ENCODE data around the gene NMB. TPM values are rescaled to one million over a fixed set of nuclear protein-coding genes. Genes with fewer than 3 reads are reported as not detected.

Gene NMB
- total and polyA plus RNA-seq, 2 experiments from 2014 or later, result 7.7 to 8.2 TPM

DNA sequence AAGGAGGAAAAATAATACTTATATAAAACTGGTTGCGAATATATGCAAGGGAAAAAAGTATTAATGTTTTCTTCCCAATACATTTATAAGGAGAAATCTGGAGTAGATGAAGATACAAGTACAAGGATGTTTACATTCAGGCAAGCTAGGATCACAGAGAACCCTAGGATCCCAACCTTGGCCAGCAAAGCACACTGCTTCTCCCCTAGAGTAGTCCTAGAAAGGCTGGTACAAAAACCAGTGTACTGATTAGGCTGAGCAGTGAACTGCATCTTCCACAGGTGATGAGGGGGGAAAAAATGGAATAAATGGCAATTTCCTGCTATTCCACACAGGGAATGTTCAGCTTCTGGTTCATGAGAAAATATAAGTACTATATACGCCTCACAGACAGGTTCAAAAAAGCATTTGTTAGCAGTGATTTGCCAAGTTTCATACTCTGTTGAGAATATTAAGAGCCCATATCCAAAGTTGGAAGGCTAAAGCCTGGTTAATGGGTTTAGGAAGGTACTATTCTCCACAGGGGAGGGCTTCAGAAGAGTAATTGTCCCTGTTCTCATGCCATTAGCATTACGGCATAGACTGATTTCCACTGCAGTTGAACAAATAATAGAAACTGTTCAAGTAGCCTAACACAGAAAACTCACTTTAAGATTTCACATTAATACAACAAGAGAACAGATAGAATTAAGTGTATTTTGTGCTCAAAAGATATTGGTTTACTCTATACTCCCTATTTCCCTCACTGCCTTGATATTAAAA is 10.4 kb upstream of the NMB start:
- WGBS, 2 experiments (ENCODE audit: low coverage in 1 of 2, low lambda C conversion rate in 2 of 2, missing lambda C conversion rate in 2 of 2), result 85% methylated on average over 3 of the region's 3 CpGs
- Histone ChIP-seq H3K36me3 (ENCODE audit: low read depth) (peaks cover 25% of the 10 kb centered on the region), H2AFZ (no peak overlapping the region), H3K4me3 (no peak overlapping the region), H3K4me1 (ENCODE audit: insufficient read depth) (peaks cover 46% of the 10 kb centered on the region), H4K20me1 (ENCODE audit: insufficient read depth) (no peaks in the 10 kb centered on the region), H3K9me2 (ENCODE audit: insufficient read depth) (no peaks in the 10 kb centered on the region), H3K27me3 (replicated peaks; ENCODE audit: insufficient read depth) (no peaks in the 10 kb centered on the region), H3K4me2 (ENCODE audit: unreplicated experiment) (peak overlapping the region; percentile 19), H3K9ac (peak overlapping the region; percentile 15; the same call in 1 of the 2 replicates), H3K79me2 (ENCODE audit: insufficient read depth) (peaks cover 35% of the 10 kb centered on the region), H3K27ac (peak overlapping the region; percentile 88), H3F3A (ENCODE audit: insufficient read depth) (peaks cover 37% of the 10 kb centered on the region), H3K9me3 (ENCODE audit: low read depth) (no peaks in the 10 kb centered on the region)
- in situ Hi-C loops (cut with MboI), result no loop called here
- no peak for TF ChIP-seq EZH2 (IDR thresholded peaks at IDR 0.05; ENCODE audit: insufficient read depth, poor library complexity, severe bottlenecking)
- TF ChIP-seq EZH2phosphoT487 (IDR thresholded peaks at IDR 0.05; ENCODE audit: insufficient read depth, low read depth), result no peak
- DNase-seq, result no peak

DNA sequence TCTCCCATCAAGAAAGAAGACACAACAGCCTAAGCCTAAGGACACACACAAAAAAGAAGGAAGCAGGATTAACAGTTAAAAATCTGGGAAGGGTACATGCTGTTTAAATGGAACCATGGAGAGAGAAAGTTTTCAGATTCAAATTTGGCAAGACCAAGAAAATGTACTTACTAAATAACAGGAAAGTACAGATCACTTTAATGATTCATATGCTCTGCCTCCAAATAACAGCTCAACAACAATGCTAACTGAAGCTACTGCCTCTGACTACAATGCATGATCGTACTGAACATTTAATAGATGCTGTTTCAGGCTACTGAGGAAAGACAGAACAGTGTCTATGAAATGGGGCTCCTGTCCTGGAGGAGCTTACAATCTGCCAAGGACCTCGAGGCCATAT is 8.4 kb upstream of the NMB start:
- WGBS, 2 experiments (ENCODE audit: low coverage in 1 of 2, low lambda C conversion rate in 2 of 2, missing lambda C conversion rate in 2 of 2), result 84 to 91% methylated on average over 2 of the region's 2 CpGs
- in situ Hi-C loops (cut with MboI), result no loop called here

DNA sequence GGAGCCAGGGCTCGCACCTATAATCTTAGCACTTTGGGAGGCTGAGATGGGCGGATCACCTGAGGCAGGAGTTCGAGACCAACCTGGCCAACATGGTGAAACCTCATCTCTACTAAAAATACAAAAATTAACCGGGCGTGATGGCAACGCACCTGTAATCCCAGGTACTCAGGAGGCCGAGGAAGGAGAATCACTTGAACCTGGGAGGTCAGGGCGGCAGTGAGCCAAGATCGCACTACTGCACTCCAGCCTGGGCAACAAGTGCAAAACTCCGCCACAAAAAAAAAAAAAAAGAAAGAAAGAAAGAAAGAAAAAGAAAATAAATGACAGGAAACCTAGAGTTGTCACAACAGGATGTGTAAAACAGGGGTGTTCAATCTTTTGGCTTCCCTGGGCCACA is 3.0 kb upstream of the NMB start:
- H3F3A ChIP-seq (ENCODE audit: insufficient read depth), result peaks cover 27% of the 10 kb centered on the region
- in situ Hi-C loops (cut with MboI), result no loop called here

More for the DNA sequence above, 8.4 kb upstream of the NMB start:
- Histone ChIP-seq H3F3A (ENCODE audit: insufficient read depth) (peaks cover 39% of the 10 kb centered on the region), H3K79me2 (ENCODE audit: insufficient read depth) (peaks cover 35% of the 10 kb centered on the region), H3K9me3 (ENCODE audit: low read depth) (no peaks in the 10 kb centered on the region), H3K9ac (no peak overlapping the region), H3K4me3 (no peak overlapping the region), H3K27ac (peak overlapping the region; percentile 33), H4K20me1 (ENCODE audit: insufficient read depth) (no peaks in the 10 kb centered on the region), H3K27me3 (replicated peaks; ENCODE audit: insufficient read depth) (no peaks in the 10 kb centered on the region), H3K4me1 (ENCODE audit: insufficient read depth) (peaks cover 37% of the 10 kb centered on the region), H3K9me2 (ENCODE audit: insufficient read depth) (no peaks in the 10 kb centered on the region), H3K4me2 (ENCODE audit: unreplicated experiment) (no peak overlapping the region), H2AFZ (no peak overlapping the region), H3K36me3 (ENCODE audit: low read depth) (peaks cover 25% of the 10 kb centered on the region)
- TF ChIP-seq EZH2phosphoT487 (IDR thresholded peaks at IDR 0.05; ENCODE audit: insufficient read depth, low read depth) (no peak), EZH2 (IDR thresholded peaks at IDR 0.05; ENCODE audit: insufficient read depth, poor library complexity, severe bottlenecking) (no peak)
- peak; percentile 68 for DNase-seq

DNA sequence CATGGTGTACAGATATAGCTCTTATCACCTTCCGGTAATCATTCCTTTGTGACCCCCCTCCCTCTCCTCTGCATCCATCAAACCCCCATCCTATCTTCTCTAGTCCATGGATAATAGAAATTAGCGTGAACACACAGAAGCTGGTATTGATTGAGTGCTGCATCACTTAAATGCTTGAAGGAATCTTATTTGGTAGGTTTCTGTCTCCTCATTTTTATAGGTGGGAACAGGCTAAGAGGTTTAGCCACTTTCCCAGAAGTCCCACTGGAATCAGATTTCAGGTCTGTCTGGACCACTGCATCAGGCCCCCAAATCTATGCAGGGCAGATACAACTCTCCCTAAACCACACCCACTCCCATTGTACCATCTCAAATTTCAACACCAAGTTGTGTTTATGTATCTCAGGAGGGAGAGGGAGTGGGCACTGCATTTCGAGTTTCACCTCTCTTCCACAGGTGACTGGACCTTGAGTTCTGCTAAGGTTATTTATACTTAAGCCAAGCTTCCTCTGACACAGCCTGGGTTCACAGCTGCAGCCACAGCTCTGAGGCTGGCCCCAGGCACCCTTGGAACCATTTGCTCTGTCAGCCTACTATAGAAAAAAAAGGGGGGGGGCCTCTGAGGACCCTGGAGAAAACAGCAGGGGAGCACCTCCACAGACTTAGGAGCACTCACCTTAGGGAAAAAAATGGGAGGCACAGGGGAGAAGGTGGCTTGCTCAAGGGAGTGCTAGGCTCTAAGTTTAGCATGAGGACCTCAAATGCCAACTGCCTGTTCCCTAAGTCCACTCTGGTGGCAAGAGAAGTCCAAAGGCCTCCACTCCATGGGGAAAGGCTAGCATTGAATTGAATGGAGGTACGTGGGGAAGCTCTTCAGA is 2.1 kb upstream of the NMB start:
- H3K9me2 ChIP-seq (ENCODE audit: insufficient read depth), result no peaks in the 10 kb centered on the region
- 0 out of 2 replicates have a peak, but pooled peaks cover 8% of the 10 kb centered on the region for H3K79me2 ChIP-seq (ENCODE audit: insufficient read depth)
- WGBS, 2 experiments (ENCODE audit: low coverage in 1 of 2, low lambda C conversion rate in 2 of 2, missing lambda C conversion rate in 2 of 2), result 56 to 62% methylated on average over 4 of the region's 4 CpGs
- peaks cover 2% of the 10 kb centered on the region for H3K4me1 ChIP-seq (ENCODE audit: insufficient read depth)
- H2AFZ ChIP-seq, result no peak overlapping the region
- H3K4me2 ChIP-seq (ENCODE audit: unreplicated experiment), result no peak overlapping the region
- no peaks in the 10 kb centered on the region for H4K20me1 ChIP-seq (ENCODE audit: insufficient read depth)
- no peak for TF ChIP-seq EZH2 (IDR thresholded peaks at IDR 0.05; ENCODE audit: insufficient read depth, poor library complexity, severe bottlenecking)
- in situ Hi-C loops (cut with MboI), result loop anchor here (10.0 kb wide), 1 partner anchor 265 kb away; no protein-coding TSS in a partner anchor
- DNase-seq, result no peak
- H3K4me3 ChIP-seq, result no peak overlapping the region
- H3F3A ChIP-seq (ENCODE audit: insufficient read depth), result peaks cover 30% of the 10 kb centered on the region
- no peak overlapping the region for H3K27ac ChIP-seq
- H3K36me3 ChIP-seq (ENCODE audit: low read depth), result peaks cover 7% of the 10 kb centered on the region; the same call in 1 of the 2 replicates
- H3K9me3 ChIP-seq (ENCODE audit: low read depth), result no peaks in the 10 kb centered on the region
- H3K9ac ChIP-seq, result no peak overlapping the region
- H3K27me3 ChIP-seq (replicated peaks; ENCODE audit: insufficient read depth), result no peaks in the 10 kb centered on the region

More for the DNA sequence above, 3.0 kb upstream of the NMB start:
- 97 to 99% methylated on average over 9 to 10 of the region's 10 CpGs for WGBS, 2 experiments (ENCODE audit: low coverage in 1 of 2, low lambda C conversion rate in 2 of 2, missing lambda C conversion rate in 2 of 2)
- TF ChIP-seq EZH2phosphoT487 (IDR thresholded peaks at IDR 0.05; ENCODE audit: insufficient read depth, low read depth) (no peak), EZH2 (IDR thresholded peaks at IDR 0.05; ENCODE audit: insufficient read depth, poor library complexity, severe bottlenecking) (no peak)
- Histone ChIP-seq H3K4me3 (no peak overlapping the region), H3K27me3 (replicated peaks; ENCODE audit: insufficient read depth) (no peaks in the 10 kb centered on the region), H3K4me1 (ENCODE audit: insufficient read depth) (0 out of 2 replicates have a peak, but pooled peaks cover under 1% of the 10 kb centered on the region), H4K20me1 (ENCODE audit: insufficient read depth) (no peaks in the 10 kb centered on the region), H3K4me2 (ENCODE audit: unreplicated experiment) (no peak overlapping the region), H3K9me2 (ENCODE audit: insufficient read depth) (no peaks in the 10 kb centered on the region), H3K36me3 (ENCODE audit: low read depth) (peaks cover 11% of the 10 kb centered on the region; the same call in 1 of the 2 replicates), H3K79me2 (ENCODE audit: insufficient read depth) (peaks cover 16% of the 10 kb centered on the region; the same call in 1 of the 2 replicates), H3K9ac (no peak overlapping the region), H3K27ac (no peak overlapping the region), H3K9me3 (ENCODE audit: low read depth) (no peaks in the 10 kb centered on the region), H2AFZ (no peak overlapping the region)
- DNase-seq, result no peak

Data from GM23248 (cell line).